HepG2 (cell line): ENCODE results near the gene SLC2A11. TPM values are rescaled to one million over a fixed set of nuclear protein-coding genes. Genes with fewer than 3 reads are reported as not detected.

ENCODE experiments used
- ATAC-seq: fragments of 200-7000 bp; cut with Tn5 transposase; 3 replicates; pipeline ENCODE4 v1.9.1; 2020; ENCODE audit warnings: mild to moderate bottlenecking, moderate library complexity
- BruUV-seq: library from RNA; stranded (reverse); fragments of 400-500 nt; replicated peaks from 2 replicates; lab custom pipeline; 2021; lab: Mats Ljungman, UMichigan
- CTCF ChIA-PET: fragments of 300-600 bp; formaldehyde crosslinking; extraction: SDS; loops from one replicate; lab custom pipeline; 2021; ENCODE audit warnings: low total read pairs, inconsistent platforms, low intra/inter-chr PET ratio; lab: Yijun Ruan, JAX
- POLR2A ChIA-PET: fragments of 350-600 bp; sonication (Branson Sonifier 250); formaldehyde crosslinking; loops from one replicate; lab custom pipeline; 2020; ENCODE audit warnings: antibody characterized with exemption, inconsistent platforms; lab: Yijun Ruan, JAX
- DNase-seq: peaks from one replicate; pipeline ENCODE4 v3.0.0-alpha.2; 2015; ENCODE audit warnings: low spot score
- FAIRE-seq: peaks from 3 replicates; lab custom pipeline; 2011; peaks lifted over from hg19 to GRCh38; lab: Jason Lieb, UNC
- H2AFZ ChIP-seq: one replicate; pipeline ENCODE4 v1.6.1; 2011; ENCODE audit warnings: low read length, inconsistent platforms
- H3K27ac ChIP-seq: fragments of 300-600 bp; 3 replicates; pipeline ENCODE4 v1.8.0; 2011; ENCODE audit warnings: mixed run types, mild to moderate bottlenecking, mixed read lengths, low read length, inconsistent platforms; ENCODE audit not compliant: insufficient read depth; ENCODE audit errors: extremely low read length
- H3K27me3 ChIP-seq, 2 experiments: fragments of 200-600 bp in 1 of 2; 2 replicates in 1 of 2; 3 replicates in 1 of 2; pipeline versions ENCODE4 v1.6.0 to v1.8.0; 2011; ENCODE audit warnings: low read length in 2 of 2, mild to moderate bottlenecking in 2 of 2, moderate library complexity in 2 of 2, inconsistent platforms in 1 of 2; ENCODE audit not compliant: insufficient read depth in 2 of 2, control insufficient read depth in 1 of 2
- H3K36me3 ChIP-seq, 2 experiments: fragments of 200-600 bp in 1 of 2; replicated peaks in 1 of 2; 2 replicates in 1 of 2; 3 replicates in 1 of 2; pipeline versions ENCODE4 v1.5.1 to v1.8.0; 2011; ENCODE audit warnings: low read length in 2 of 2, inconsistent platforms in 1 of 2; ENCODE audit not compliant: insufficient read depth in 2 of 2, control insufficient read depth in 1 of 2
- H3K4me1 ChIP-seq: 2 replicates; pipeline ENCODE4 v1.5.1; 2012; ENCODE audit warnings: low read length, inconsistent platforms; ENCODE audit not compliant: insufficient read depth
- H3K4me2 ChIP-seq: 2 replicates; pipeline ENCODE4 v1.6.0; 2011; ENCODE audit warnings: low read depth, low read length, inconsistent platforms
- H3K4me3 ChIP-seq, 3 experiments: fragments of 200-600 bp in 1 of 3; sonication (generic), shearing (Covaris generic) in 1 of 3; replicated peaks in 1 of 3; 2 replicates each; pipeline ENCODE4 v1.5.1; 2011 to 2016; ENCODE audit warnings: low read length in 3 of 3, inconsistent platforms in 2 of 3, low read depth in 2 of 3, mild to moderate bottlenecking in 2 of 3, control low read depth in 1 of 3, mixed read lengths in 1 of 3; ENCODE audit not compliant: insufficient read depth in 1 of 3
- H3K79me2 ChIP-seq: one replicate; pipeline ENCODE4 v1.6.1; 2011; ENCODE audit warnings: low read length, inconsistent platforms; ENCODE audit not compliant: insufficient read depth
- H3K9ac ChIP-seq: 2 replicates; pipeline ENCODE4 v1.6.0; 2011; ENCODE audit warnings: mild to moderate bottlenecking, low read depth, low read length, inconsistent platforms; ENCODE audit not compliant: insufficient read depth
- H3K9me3 ChIP-seq: 2 replicates; pipeline ENCODE4 v1.5.1; 2012; ENCODE audit warnings: mild to moderate bottlenecking, low read length
- H4K20me1 ChIP-seq: 2 replicates; pipeline ENCODE4 v1.6.0; 2011; ENCODE audit warnings: inconsistent platforms, mild to moderate bottlenecking, low read length, moderate library complexity; ENCODE audit not compliant: insufficient read depth
- BORCS8-MEF2B ChIP-seq: sonication (generic); formaldehyde crosslinking; IDR thresholded peaks from 2 replicates; pipeline ENCODE4 v1.8.0; 2022; ENCODE audit warnings: mild to moderate bottlenecking, missing genetic modification reagents
- FOXA1 ChIP-seq, 2 experiments: fragments of 450-650 bp in 1 of 2; sonication (generic) in 1 of 2; formaldehyde crosslinking in 1 of 2; IDR thresholded peaks; 2 replicates each; pipeline versions ENCODE4 v1.4.0 to v1.6.1; 2016 to 2020; ENCODE audit warnings: missing genetic modification reagents in 1 of 2
- GLI4 ChIP-seq: sonication (generic); formaldehyde crosslinking; IDR thresholded peaks from 2 replicates; pipeline ENCODE4 v1.5.1; 2020; ENCODE audit warnings: missing genetic modification reagents, mild to moderate bottlenecking, moderate library complexity, borderline replicate concordance
- KMT2A ChIP-seq: sonication (generic); formaldehyde crosslinking; IDR thresholded peaks from 2 replicates; pipeline ENCODE4 v1.4.0; 2020; ENCODE audit warnings: missing genetic modification reagents
- NKX3-1 ChIP-seq: sonication (generic); formaldehyde crosslinking; IDR thresholded peaks from 2 replicates; pipeline ENCODE4 v1.5.0; 2020; ENCODE audit warnings: missing genetic modification reagents
- NR0B2 ChIP-seq: sonication (generic); formaldehyde crosslinking; IDR thresholded peaks from 2 replicates; pipeline ENCODE4 v1.4.0; 2020; ENCODE audit warnings: mild to moderate bottlenecking, missing genetic modification reagents
- PHF5A ChIP-seq: IDR thresholded peaks from one replicate; pipeline ENCODE4 v1.6.1; 2018; ENCODE audit warnings: low read depth, missing genetic modification reagents; ENCODE audit not compliant: unreplicated experiment
- PRPF4 ChIP-seq: fragments of 200-400 bp; formaldehyde crosslinking; IDR thresholded peaks from 2 replicates; pipeline ENCODE4 v1.6.1; 2016; ENCODE audit warnings: low read length, low read depth; ENCODE audit not compliant: poor library complexity, severe bottlenecking
- RBM22 ChIP-seq: fragments of 200-400 bp; formaldehyde crosslinking; optimal IDR thresholded peaks from 2 replicates; pipeline ENCODE3; 2017; ENCODE audit warnings: mild to moderate bottlenecking, low read length, moderate library complexity
- SMAD9 ChIP-seq: sonication (generic); formaldehyde crosslinking; IDR thresholded peaks from 2 replicates; pipeline ENCODE4 v1.5.1; 2020; ENCODE audit warnings: mild to moderate bottlenecking, missing genetic modification reagents
- SUZ12 ChIP-seq: fragments of 150-350 bp; IDR thresholded peaks from 2 replicates; pipeline ENCODE4 v1.6.1; 2014; ENCODE audit warnings: low read depth, low read length
- ZNF12 ChIP-seq: sonication (generic); formaldehyde crosslinking; IDR thresholded peaks from 2 replicates; pipeline ENCODE4 v1.5.0; 2020; ENCODE audit warnings: missing genetic modification reagents
- ZNF207 ChIP-seq: fragments of 450-650 bp; IDR thresholded peaks from 2 replicates; pipeline ENCODE4 v1.6.1; 2016; ENCODE audit warnings: antibody characterized with exemption, borderline replicate concordance
- ZNF274 ChIP-seq: sonication (generic); formaldehyde crosslinking; IDR thresholded peaks from 2 replicates; pipeline ENCODE4 v1.5.1; 2020; ENCODE audit warnings: mild to moderate bottlenecking, missing genetic modification reagents
- ZNF382 ChIP-seq: sonication (generic); formaldehyde crosslinking; IDR thresholded peaks from 2 replicates; pipeline ENCODE4 v1.5.0; 2020; ENCODE audit warnings: missing genetic modification reagents, mild to moderate bottlenecking, borderline replicate concordance
- ZNF496 ChIP-seq: sonication (generic); formaldehyde crosslinking; IDR thresholded peaks from 2 replicates; pipeline ENCODE4 v1.8.1; 2023; ENCODE audit warnings: mild to moderate bottlenecking, moderate library complexity, missing genetic modification reagents; ENCODE audit not compliant: insufficient replicate concordance
- ZNF761 ChIP-seq: sonication (generic); formaldehyde crosslinking; conservative IDR thresholded peaks from 2 replicates; pipeline ENCODE4 v1.4.0; 2020; ENCODE audit warnings: mild to moderate bottlenecking, missing genetic modification reagents
- WGBS: methylation state at CpG from one replicate; pipeline ENCODE4 v1.1.6; 2017; ENCODE audit warnings: low lambda C conversion rate; 5-methylcytosine and 5-hydroxymethylcytosine counted together
- in situ Hi-C: cut with HindIII; loops from 2 replicates; pipeline ENCODE4 v1.10.0; 2017; ENCODE audit warnings: low pct_unique_long_range_greater_than_20kb; ENCODE audit not compliant: extremely low pct_ligation_motif_present
- intact Hi-C: fragments of 100-400 bp; cut with micrococcal nuclease; formaldehyde crosslinking; loops from one replicate; pipeline ENCODE4 v1.10.0; 2022; ENCODE audit not compliant: unreplicated experiment
- polyA plus RNA-seq, 8 experiments: library from polyadenylated mRNA; depleted of rRNA in 3 of 8; stranded (reverse) in 7 of 8; unstranded in 1 of 8; fragments of >200 nt; fragmentation: Illumina TruSeq in 4 of 8; extraction: Trizol in 4 of 8; gene quantifications; 2 replicates each; pipeline versions ENCODE4 v1.2.1 to v1.2.3, GENCODE V29; 2011 to 2016; ENCODE audit warnings: low read depth in 4 of 8, missing spikeins in 1 of 8, mixed read lengths in 1 of 8; ENCODE audit not compliant: insufficient read depth in 1 of 8
- total RNA-seq, 5 experiments: library from RNA; depleted of rRNA; stranded (reverse); fragments of >200 nt; fragmentation: Illumina TruSeq; extraction: Trizol; gene quantifications; 2 replicates each; pipeline ENCODE4 v1.2.3, GENCODE V29; 2016; ENCODE audit warnings: low read depth in 1 of 5

SLC2A11 gene
- total and polyA plus RNA-seq, 2 of the 13 experiments (the other 11 are each of a cell fraction or from before 2014, with no cell fraction given), result 15.2 to 15.4 TPM

GRCh38 chr22:23832226-23833016, 25.3 kb upstream of the SLC2A11 start:
- Histone ChIP-seq H3K4me2 (no peak overlapping the region), H4K20me1 (no peaks in the 10 kb centered on the region), H3K36me3 (peaks cover 41 to 75% of the 10 kb centered on the region in 2 experiments; a peak in 4 of 5 replicates), H3K9me3 (no peaks in the 10 kb centered on the region), H3K4me3 (no peak overlapping the region), H3K27ac (no peak overlapping the region), H3K79me2 (no peaks in the 10 kb centered on the region), H3K9ac (no peak overlapping the region), H3K4me1 (no peaks in the 10 kb centered on the region), H3K27me3 (no peaks in the 10 kb centered on the region), H2AFZ (no peak overlapping the region)
- TF ChIP-seq ZNF12 (CRISPR knock-in tag), result no peak
- no peak for TF ChIP-seq PHF5A (CRISPR knock-in tag)
- TF ChIP-seq ZNF761 (CRISPR knock-in tag), result no peak
- no peak for TF ChIP-seq PRPF4
- TF ChIP-seq NR0B2 (CRISPR knock-in tag), result no peak
- TF ChIP-seq ZNF207, result no peak
- no peak for TF ChIP-seq ZNF496 (CRISPR knock-in tag)
- no peak for TF ChIP-seq FOXA1 (IDR thresholded peaks at IDR 0.05)
- no peak for TF ChIP-seq FOXA1 (CRISPR knock-in tag; IDR thresholded peaks at IDR 0.05)
- no peak for TF ChIP-seq NKX3-1 (CRISPR knock-in tag)
- TF ChIP-seq KMT2A, result no peak
- no peak for TF ChIP-seq RBM22
- TF ChIP-seq GLI4 (CRISPR knock-in tag), result no peak
- TF ChIP-seq ZNF382 (CRISPR knock-in tag), result no peak
- no peak for TF ChIP-seq SUZ12
- TF ChIP-seq BORCS8-MEF2B (CRISPR knock-in tag), result no peak
- TF ChIP-seq SMAD9 (CRISPR knock-in tag), result no peak
- no peak for TF ChIP-seq ZNF274
- in situ Hi-C loops, result loop anchor here (25.0 kb wide), 1 partner anchor 220 kb away; no protein-coding TSS in a partner anchor
- ATAC-seq, result no peak
- ChIA-PET CTCF (no interaction called here), POLR2A (no interaction called here)
- intact Hi-C loops, result no loop called here
- 85% methylated on average over 9 of the region's 11 CpGs for WGBS
- no peak for FAIRE-seq
- DNase-seq, result no peak
- BruUV-seq, result no TSS peak
